GM12892 (cell line): ENCODE measurements around the gene BGLAP.

Source experiments
- DNase-seq: peaks from one replicate; pipeline ENCODE4 v3.0.0; 2011; ENCODE audit not compliant: insufficient read length
- FAIRE-seq: peaks from 2 replicates; lab custom pipeline; 2011; peaks lifted over from hg19 to GRCh38; lab: Jason Lieb, UNC
- POLR2A ChIP-seq: IDR thresholded peaks from 2 replicates; pipeline ENCODE4 v1.6.1; 2011; ENCODE audit warnings: low read depth, low read length, control low read depth
- POLR2AphosphoS5 ChIP-seq: IDR thresholded peaks from 2 replicates; pipeline ENCODE4 v1.6.1; 2011; ENCODE audit warnings: low read depth, low read length, control low read depth
- TAF1 ChIP-seq: IDR thresholded peaks from 2 replicates; pipeline ENCODE4 v1.6.1; 2011; ENCODE audit warnings: low read depth, mild to moderate bottlenecking, control low read depth, low read length, borderline replicate concordance

The BGLAP gene

DNA sequence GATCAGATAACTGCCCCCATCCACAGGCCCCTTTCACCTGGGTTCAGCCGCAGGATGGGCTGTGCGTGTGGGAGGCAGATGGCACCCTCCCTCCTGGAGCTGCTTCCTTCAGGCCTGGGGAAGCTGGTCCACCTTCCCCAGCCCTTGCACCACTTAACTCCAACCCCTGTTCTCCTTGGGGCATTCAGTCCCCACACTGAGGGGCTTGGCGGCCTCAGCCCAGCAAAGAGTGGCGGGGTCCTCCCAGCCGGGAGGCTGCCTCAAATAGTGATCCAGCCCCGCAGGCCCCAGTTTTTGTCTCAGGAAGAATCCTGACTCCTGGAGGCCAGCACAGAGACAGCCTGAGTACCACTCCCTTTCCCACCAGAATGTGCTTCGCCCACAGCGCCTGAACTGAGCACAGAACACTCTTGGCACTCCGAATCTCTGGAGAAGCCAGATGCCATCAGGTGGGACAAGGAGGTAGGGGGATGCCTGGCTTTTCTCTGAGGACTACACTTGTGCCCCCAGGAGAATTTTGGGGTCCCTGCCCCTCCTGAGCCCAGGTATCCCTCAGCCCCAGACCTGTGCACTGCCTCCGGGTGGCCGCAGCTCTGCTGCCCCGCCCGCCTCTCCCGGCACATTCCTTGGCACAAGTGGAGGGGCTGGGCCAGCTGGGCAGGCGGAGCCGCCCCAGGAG, 4.9 kb downstream of the BGLAP start:
- TF ChIP-seq POLR2AphosphoS5 = peak; percentile 52; the same call in 1 of the 2 replicates
- no peak for TF ChIP-seq POLR2A
- no peak for DNase-seq

DNA sequence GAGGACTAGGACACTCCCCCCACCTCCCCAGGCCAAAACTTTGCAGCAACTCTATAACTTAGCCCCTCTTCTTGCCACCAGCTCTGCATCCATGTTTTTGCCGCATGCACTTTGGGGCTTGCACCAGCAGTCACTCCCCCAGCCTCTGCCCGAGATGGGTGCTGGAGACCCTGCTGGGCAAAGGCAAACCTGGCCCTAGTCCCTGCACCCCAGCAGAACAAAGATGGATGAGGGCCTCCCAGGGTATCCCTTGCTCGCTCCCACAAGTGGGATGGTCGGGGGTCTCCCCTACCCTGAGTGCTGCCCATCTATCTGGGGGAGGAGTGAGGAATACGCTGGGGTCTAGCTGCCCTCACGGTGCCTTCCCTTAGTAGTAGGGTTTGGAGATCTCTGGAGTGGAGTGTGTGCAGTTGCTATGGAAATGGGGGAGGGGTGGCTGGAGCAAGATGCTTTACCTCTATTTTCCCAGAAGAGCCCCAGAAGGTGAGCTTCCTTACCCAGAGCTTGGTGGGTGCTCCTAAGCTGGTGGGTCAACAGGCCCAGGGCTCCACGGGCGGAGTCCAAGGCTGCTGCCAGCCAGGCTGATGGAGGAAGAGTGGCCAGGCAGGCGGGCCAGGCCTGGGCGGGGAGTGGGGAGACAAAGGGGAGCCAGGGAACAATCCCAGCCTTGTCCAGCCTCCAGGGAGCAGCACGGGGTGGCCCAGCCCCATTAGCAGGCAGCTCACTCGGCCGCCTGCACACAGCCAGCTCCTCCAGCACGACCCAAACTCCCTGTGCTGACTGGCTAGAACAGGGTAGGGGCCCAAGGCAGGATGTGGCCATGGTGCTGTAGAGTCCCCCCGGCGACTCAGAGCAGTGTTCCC, 5.7 kb downstream of the BGLAP start, which contains the start of gene PAQR6:
Gene PAQR6 (minus strand): TSS at position 597 of the 863 bp plus-strand sequence. CDS start 1,325 bp downstream, outside the sequence.
- DNase-seq (no peak), FAIRE-seq (no peak)
- TF ChIP-seq POLR2A = peak; percentile 32
- TF ChIP-seq TAF1 = no peak
- peak; percentile 45 for TF ChIP-seq POLR2AphosphoS5

More for the DNA sequence above, 4.9 kb downstream of the BGLAP start:
- FAIRE-seq = no peak

DNA sequence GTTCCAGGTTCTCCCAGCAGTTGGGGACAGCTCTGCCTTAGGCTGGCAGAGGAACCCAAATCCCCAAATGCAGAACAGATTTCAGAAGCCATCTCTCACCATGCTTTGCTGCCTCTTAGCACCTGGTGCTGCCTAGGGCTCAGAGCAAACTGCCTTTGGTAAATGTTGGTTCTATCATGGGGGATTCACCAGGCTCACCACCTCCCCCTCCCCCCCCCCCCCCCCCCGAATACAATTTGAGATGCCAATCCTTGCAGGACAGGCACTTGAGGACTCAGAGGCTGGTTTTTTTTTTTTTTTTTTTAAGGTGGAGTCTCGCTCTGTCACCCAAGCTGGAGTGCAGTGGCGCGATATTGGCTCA, 6.3 kb downstream of the BGLAP start:
- TF ChIP-seq TAF1 (no peak), POLR2AphosphoS5 (no peak), POLR2A (no peak)
- FAIRE-seq = no peak
- no peak for DNase-seq

DNA sequence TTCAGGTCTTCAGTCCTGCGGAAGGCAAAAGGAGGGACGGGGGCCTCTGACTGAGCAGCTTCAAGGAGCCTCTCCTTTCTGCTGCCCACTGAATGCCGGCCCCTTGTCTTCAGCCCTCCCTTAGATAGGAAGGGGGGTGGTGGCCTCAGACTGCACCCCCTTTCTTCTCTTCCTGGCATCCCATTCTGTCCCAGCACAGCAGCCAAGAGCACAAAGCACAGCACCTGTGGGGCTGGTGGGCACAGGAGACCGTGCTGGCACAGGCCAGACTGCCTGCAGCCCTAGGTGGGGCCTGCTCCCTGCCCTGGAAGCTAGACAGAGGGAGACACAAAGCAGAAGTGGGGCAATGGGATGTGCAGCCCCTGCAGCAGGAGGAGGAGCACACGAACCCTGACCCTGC, 7.6 kb downstream of the BGLAP start:
- FAIRE-seq (no peak), DNase-seq (no peak)
- TF ChIP-seq TAF1 (no peak), POLR2AphosphoS5 (no peak), POLR2A (no peak)

DNA sequence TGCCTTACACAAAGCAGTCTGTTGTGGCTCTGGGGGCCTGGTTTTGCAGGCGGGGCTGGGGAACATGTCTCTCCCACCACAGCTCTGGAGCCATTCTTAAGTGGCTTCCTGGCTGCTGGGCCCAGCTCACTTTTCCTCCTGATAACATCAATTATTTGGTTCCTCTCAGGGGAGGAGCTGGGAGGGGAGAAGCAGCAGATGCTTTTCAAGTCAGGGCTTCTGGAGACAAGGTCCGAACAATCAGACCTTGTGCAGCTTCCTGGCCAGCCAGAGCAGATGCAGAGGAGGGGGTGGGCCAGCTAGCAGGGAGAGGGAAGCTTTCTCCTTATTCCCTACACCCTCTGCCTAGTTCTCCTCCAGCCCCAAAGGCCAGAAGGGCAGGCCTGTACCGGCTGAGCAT, 9.5 kb downstream of the BGLAP start:
- DNase-seq = no peak
- no peak for FAIRE-seq
- TF ChIP-seq POLR2AphosphoS5 = no peak
- no peak for TF ChIP-seq TAF1
- no peak for TF ChIP-seq POLR2A

DNA sequence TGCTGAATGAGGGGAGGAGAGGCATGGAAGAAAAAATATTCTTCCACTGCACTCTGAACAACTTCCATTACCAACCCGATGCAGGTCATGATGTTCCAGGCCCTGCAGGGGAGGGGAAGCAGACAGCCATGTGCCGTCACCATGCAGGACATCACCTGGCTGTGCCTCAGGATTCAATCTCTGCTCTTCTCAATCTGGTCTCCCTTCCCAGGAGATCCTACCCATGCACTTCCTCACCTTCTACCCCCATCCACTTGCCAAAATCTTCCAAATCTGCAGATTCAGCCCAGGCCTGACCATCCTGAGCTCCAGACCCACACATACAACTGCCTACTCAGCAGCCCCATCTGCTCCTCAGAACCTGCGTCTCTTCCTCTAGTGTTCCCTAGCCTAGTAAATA, 11.7 kb downstream of the BGLAP start:
- no peak for FAIRE-seq
- no peak for DNase-seq
- no peak for TF ChIP-seq POLR2A
- no peak for TF ChIP-seq POLR2AphosphoS5
- TF ChIP-seq TAF1 = no peak

DNA sequence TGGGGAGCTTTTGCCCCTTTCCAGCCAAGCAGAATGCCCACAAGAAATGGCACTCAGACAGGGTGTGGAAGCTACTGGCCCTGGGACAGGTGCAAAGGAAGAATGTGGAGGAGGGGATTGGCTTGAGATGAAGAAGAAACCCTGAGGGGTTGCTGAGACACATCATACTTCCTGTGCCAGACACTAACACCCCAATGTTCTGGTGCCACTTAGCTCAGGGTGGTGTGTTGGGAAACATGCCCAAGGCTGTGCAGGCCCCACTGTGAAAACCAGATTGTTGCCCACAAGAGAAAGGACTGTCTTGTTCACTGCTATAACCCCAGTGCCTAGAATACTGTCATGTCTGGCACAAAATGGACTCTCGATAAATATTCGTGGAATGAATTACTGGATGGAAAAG, 15.7 kb downstream of the BGLAP start:
- no peak for TF ChIP-seq TAF1
- no peak for TF ChIP-seq POLR2AphosphoS5
- no peak for TF ChIP-seq POLR2A
- no peak for FAIRE-seq

DNA sequence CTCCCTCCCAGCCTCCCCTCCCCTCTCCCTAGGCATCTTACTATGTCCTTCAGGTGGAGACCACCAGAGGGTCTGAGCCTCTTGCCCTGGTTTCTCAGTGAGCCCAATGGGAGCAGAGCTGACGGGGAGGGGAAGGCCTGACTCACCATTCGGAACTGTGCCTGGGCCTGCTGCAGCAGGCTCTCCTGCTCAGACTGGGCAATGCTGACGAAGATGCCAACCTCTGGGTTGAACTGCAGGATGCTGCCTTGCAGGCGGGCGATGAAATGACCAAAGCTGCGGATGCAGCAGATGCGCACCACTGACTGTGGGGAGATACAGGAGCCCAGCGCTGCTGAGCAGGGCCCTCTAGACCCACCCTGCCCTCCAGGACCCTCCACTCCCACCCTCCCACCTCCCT, 16.9 kb downstream of the BGLAP start:
- FAIRE-seq = no peak
- TF ChIP-seq POLR2AphosphoS5 = no peak
- TF ChIP-seq TAF1 = no peak
- TF ChIP-seq POLR2A = no peak
- DNase-seq = no peak

More for the DNA sequence above, 15.7 kb downstream of the BGLAP start:
- no peak for DNase-seq

DNA sequence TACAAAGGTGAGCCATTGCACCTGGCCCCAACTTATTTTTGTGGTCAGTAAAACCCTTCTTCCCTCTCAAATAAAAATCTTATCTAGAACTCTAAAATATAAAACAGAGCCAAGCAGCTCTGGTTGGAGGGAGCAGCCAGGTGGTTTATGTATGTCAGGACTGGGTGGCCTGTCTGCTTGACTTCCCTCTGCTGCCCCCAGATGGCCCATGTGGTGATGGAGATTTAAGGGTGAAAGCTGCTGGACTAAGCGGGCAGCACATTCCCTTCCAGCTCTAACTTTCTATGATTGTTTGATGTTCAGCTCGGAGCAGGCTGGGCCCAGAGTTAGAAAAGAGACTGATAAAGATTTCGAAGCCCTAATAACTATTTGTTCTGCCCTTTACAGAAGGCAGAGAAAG, 17.8 kb downstream of the BGLAP start:
- no peak for FAIRE-seq
- DNase-seq = no peak
- TF ChIP-seq TAF1 = no peak

DNA sequence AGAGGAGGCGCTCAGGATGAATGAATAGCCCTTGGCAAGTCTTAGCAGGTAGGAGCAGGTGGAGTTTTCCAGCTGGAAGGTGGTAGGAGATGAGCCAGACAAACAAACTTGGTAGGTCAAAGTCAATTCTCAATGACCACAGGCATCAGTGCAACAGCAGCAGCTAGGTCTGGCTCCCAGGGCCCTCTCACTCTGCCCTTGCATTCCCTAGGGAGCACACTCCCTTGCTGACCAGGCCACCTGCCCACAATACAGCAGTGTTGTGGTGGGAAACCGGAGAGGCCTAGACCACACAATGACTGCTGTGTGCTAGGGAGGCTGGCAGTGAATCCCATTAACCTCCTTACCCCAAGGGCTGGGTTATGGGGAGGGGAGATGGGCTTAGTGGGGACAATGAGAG, 18.9 kb downstream of the BGLAP start:
- DNase-seq (no peak), FAIRE-seq (no peak)

DNA sequence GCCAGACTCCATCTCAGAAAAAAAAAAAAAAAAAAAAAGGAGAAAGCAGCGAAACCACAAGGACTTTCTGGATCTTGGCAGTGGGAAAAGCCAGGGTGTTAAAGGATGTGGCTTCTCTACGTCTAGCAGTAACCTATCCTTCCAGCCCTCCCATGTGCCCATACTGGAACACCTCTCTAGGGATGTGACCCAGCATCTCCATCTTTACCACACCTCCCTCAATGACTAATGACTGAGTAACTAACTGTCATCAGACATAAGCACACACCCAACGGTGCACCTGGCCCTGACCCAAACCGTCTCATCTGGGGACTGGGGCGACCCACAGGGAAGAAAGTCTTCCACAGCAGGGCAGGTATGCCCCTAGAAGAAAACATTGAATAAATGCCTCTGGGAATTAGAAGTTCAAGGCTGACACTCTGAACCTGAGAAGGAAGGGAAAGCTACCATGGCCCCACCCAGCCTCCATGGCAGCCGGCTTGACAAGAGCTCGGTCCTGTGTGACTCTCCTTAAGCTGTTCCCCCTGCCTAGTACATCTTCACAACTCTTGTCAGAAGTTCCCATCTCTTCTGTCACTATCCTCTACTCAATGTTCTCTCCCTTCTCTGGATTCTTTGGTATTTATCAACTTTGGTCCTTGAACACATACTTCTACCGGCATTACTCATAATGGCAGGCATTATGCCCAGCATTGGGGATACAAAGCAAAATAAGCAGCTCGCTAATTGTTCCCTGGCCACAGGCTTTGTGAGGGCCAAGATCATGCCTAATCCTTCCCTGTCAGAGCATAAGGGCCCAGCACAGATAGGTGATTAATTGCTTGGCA, 20.7 kb downstream of the BGLAP start:
- no peak for DNase-seq
- TF ChIP-seq POLR2AphosphoS5 = no peak
- TF ChIP-seq TAF1 = no peak
- no peak for TF ChIP-seq POLR2A
- FAIRE-seq = no peak

More for the DNA sequence above, 18.9 kb downstream of the BGLAP start:
- no peak for TF ChIP-seq POLR2A
- no peak for TF ChIP-seq POLR2AphosphoS5
- no peak for TF ChIP-seq TAF1

DNA sequence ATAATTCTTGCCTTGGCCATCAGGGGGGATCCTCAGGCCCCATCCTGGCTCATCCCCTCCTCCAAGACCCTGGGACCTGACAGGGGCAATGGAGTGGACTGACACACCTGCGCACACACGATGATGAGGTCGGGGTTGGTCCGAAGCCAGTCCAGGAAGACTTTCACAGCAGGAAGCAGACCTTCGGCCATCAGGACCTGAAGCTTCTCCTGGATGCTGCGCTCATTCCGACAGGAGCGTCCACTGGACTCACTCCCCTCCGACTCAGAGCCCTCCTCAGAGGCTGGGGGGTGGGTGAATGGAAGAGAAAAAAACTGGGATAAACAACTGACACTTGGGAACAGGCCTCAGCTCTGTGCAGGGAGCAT, 21.3 kb downstream of the BGLAP start:
- TF ChIP-seq POLR2AphosphoS5 (no peak), POLR2A (no peak), TAF1 (no peak)
- no peak for FAIRE-seq
- no peak for DNase-seq
